ENCODE data around the gene CHGA.

Gene CHGA, protein sequence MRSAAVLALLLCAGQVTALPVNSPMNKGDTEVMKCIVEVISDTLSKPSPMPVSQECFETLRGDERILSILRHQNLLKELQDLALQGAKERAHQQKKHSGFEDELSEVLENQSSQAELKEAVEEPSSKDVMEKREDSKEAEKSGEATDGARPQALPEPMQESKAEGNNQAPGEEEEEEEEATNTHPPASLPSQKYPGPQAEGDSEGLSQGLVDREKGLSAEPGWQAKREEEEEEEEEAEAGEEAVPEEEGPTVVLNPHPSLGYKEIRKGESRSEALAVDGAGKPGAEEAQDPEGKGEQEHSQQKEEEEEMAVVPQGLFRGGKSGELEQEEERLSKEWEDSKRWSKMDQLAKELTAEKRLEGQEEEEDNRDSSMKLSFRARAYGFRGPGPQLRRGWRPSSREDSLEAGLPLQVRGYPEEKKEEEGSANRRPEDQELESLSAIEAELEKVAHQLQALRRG

DNA sequence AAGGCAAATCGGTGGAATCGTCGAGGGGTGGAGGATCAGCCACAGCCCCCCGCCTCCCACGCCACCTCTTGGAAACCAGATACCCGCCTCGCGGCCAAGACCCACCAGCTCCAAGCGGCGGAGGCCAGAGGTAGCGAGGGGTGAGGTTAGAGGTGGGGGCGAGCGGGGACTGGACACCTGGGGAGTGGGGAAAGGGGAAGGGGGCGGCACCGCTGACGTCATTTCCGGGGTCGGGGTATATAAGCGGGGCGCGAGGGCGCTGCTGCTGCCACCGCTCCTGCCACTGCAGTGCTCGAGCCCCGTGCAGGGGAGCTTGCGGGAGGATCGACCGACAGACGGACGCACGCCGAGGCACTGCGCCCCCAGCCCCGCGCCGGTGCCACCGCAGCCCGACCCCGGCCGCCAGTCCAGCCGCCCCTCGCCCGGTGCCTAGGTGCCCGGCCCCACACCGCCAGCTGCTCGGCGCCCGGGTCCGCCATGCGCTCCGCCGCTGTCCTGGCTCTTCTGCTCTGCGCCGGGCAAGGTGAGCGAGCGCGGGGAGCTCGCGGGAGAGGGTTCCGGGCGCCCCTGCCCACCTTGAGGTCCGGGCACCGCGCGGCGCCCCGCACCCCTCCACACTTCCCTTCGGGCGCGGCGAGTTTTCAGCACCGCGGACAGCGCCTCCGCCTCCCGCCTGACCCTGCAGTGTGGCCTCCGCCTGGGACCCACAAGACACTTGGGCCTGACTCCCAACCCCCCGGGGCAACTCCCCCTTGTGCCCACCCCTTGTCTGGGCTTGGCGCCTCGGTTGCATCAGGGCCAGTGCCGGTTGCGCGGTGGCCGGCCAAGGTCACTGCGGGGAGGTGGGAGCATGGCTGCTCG is at the start of gene CHGA:
TSS of gene CHGA (plus strand) at position 268 of the 861 bp plus-strand sequence. CDS start at position 478, 210 bp downstream.
- peak; percentile 5 to 37 for DNase-seq (ENCODE audit: low read depth in 2 of 2)

DNA sequence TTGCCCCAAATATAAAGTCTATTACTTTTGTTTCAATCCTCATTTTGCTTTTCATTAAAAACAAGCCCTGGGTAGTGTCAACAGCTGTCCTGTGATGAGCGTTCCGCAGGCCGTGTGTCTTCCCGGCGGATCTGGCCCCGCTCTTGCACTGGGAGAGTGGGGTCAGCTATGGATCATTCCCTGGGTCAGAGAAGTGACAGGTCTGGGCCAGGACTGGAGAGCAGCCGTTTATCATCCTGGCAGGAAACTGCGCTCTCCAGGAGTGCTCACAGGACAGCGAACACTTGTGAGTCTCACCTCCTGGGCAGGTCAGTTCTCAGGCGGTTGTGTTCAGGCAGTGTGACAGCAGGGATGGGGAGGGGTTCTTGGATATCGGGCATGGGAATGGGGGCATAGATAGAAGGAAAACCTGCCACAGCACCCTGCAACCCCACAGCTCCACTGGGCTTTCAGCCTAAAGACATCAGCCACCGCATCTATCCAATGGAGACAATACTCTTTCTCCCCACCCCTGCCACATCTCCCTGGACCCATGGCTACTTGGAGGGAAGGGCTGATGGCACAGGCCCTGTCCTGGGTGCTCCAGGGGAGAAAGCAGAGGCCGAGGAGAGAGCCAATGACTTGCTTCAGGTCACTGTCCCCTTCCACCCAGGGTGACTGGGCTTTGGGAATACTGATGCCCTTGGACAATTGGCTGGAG is 47.8 kb upstream of the CHGA start:
- no peak for DNase-seq (ENCODE audit: low read depth in 2 of 2)

DNA sequence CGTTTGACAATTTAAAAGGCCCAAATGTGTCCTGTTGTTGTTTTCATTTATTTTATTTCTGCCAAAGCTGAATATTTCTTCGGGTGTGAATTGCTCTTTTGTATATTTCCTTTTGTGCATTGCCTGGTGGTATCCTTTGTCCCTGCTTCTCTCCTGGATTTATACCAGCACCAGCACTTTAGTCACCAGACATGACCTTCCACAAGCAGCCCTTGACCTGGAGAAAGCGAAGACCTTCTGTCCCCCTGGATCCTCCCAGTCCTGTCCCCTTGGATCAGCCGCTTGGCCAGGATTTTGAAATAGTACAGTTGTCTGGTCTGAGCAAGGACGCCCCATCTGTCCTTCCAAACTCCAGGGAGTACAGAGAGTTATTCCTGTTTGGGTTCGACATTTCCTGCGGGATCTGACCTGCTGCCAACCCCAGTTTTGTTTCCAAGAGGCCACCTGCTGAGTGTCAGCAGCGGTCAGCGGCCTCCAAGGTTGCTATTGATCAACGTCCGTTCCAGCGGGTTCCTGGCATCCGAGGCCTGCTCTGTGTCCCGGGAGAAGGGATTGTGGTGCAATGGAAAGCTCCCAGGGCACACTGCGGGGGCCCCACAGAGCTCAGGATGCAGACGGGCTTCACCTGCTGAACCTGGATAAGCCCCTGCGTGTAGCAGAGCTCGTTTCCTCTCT is 45.1 kb upstream of the CHGA start:
- DNase-seq (ENCODE audit: low read depth in 2 of 2): no peak

DNA sequence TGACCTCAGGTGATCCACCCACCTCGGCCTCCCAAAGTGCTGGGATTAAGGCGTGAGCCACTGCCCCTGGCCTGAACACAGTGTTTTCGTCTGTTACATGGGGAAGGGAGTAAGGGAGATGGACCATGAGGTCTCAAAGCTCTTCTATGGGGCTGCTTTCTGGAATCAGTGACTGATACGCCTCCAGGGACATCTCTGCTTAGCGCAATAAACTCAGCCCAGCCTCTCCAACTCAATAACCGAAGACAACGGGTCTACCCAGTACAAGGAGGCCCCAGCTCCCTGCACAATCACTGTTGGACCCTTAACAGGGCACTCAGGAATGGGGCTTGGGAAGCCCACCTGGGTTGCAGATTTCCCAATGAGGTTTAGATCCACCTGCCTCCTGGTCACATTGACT is 42.6 kb upstream of the CHGA start:
- DNase-seq (ENCODE audit: low read depth in 2 of 2): no peak

DNA sequence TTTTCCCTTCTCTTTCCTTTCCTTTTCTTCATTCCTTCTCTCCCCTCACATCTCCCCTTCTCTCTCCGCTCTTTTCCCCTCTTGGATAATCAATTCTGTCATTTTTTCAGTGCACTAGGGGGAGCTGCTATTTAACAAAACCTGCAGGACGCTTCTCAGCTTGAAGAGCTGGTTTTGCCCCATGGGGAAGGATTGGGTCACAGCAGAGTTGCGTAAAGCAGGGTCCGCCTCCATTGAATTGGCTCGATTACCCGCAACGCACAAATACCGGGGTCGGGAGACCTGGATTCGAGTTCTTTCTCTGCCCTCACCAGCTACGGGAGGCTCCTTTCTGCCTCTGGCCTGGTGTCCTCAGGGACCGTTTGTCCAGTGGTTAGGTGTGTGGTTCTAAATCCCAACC is 42.1 kb upstream of the CHGA start:
- no peak for DNase-seq (ENCODE audit: low read depth in 2 of 2)

DNA sequence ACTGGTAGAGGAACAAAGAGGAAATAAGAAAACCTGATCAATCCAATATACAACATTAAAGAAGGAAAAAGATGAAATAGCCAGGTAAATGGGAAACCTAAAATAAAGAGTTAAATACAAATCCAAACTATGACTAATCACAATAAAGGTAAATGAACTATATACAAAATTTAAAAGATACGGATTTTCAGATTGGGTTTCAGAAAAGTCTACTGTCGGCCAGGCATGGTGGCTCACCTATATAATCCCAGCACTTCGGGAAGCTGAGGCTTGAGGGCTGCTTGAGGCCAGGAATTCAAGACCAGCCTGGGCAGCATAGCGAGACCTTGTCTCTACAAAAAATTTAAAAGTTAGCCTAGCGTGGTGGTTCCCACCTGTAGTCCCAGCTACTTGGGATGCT is 39.9 kb upstream of the CHGA start:
- DNase-seq (ENCODE audit: low read depth in 2 of 2): no peak

DNA sequence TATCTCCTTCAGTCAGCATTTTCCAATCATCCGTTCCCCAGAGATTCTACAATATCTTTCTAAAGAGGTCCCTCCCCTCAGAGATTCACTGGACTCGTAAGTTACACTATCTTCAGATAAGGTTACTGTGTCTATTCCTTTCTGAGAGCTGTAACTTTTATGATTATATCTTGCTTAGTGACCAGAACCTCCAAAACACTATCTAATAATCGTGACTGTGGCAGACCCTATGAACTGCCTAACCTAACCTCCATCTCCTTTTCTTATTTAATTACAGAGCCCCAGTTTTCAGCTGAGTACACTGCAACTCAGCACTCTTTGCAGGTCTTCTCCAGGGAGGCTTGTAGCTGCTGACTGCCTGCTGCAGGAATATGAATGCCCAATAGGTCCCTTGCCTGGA is 38.5 kb upstream of the CHGA start:
- no peak for DNase-seq (ENCODE audit: low read depth in 2 of 2)

DNA sequence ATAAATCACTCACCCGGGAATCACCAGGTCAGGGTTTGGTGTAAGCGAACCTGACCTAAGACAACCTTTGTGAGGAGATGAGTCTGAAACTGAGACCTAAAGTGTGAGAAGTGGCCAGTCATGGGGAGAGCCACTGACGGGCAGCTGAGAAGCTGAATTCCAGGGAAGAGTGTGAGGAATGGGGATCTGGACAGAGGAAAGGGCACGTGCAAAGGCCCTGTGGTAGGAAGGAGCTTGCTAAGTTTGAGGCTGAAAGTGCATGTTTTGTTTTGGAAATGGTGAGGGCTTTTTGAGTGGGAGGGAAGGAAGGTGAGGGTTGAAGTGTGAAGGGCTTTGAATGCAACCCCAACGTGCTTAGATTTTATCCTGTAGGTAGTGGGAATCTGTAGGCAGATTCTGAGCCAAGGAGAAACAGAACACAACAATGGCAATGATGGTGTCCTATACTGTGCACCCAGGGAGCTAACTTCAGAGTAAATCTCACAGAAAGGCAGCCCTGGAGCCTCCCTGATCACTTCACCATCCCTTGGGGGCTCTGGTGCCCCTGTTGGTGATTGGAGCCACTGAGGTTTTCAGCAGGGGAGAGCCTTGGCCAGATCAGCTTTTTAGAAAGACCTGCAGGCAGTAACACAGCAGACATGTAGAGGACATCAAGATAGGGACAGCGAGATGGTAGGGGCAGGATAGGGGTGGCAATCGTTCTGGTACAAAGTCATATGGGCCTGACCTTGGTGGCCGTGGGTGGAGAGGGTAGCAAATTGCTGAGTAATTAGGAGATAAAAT is 37.5 kb upstream of the CHGA start:
- DNase-seq (ENCODE audit: low read depth in 2 of 2): no peak

DNA sequence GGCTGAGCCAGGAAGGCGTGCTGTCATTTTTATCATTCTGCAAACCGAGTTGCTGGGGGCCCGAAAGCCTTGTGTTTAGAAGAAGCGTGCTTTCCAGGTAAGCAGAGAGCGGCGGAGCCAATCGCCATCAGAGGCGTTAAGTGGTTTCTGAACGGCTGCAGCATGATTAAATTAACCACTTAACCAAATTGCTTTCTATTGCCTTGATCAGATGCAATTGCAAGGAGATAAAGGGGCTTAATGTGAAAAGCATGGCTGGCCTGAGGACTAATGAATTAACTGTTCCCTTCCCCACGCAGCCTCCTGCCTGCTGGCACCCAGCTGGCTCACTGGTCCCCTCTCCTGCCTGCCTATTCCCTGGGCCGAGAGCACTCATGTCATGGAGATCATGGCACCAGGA is 36.6 kb upstream of the CHGA start:
- DNase-seq (ENCODE audit: low read depth in 2 of 2): no peak

DNA sequence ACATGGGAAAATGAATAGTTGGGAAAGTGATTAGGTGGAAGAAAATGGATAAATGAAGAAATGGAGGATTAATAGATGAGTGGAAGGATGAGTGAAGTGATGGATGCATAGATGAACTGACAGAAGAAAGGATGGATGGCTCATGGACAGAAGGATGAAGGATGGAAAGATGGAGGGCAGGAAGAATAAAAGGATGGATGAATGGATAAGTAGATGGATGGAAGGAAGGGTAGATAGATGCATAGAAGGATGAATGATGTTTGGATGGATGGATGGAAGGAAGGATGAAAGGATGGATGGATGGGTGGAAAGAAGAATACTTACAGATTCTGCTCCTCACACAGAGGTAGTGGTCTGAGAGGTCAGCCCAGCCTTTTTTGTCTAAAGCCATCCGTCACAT is 35.8 kb upstream of the CHGA start:
- DNase-seq (ENCODE audit: low read depth in 2 of 2): no peak

DNA sequence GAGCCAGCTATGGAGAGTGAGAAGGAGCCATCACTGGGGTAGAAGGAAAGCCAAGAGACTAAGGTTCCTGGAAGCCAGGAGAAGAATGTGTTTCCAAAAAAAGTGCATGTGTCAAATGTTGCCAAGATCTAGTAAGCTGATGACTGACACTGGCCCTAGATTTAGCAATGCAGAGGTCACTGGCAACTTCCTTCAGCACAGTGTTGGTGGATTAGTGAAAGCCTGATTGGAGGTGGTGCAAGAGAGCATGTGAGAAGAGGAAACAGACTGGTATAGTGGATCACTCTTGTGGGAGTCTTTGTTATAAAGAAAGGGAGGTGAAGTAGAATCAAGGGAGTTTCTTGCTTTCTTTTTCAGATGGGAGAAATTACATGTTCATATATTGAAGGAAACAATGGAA is 34.1 kb upstream of the CHGA start:
- DNase-seq (ENCODE audit: low read depth in 2 of 2): no peak

DNA sequence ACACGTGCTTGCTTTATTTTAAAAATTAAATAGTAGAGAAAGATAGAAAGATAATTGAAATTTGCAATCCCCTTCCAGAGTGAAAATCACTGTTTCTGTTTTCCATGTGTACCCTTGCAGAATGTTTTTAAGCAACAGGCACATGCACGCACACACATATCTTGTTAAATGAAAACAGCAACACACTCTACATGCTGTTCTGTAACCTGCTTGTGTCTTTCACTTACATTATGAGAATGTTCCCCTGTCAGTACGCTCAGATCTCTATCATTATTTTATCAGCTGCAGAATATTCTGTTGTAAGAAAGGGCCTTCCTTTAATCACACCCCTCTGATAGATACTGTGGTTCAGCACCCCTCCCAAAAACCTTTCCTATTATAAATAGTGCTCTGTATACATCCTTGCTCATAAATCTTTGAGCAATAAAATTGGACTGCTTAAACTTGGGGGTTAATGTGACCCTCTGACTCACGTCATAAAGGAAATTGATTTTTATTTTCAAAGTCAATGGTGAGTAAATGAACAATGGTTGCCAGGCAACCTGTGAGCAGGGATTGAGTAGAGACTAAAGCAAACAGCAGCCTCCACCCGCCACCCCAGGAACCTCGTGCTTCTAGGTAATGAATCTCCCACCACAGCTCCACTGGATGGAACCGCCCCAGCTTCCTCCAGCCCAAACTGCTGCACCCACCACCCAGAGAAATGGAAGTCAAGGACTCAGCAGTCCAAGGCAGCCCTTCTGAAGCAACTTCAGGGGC is 31.9 kb upstream of the CHGA start:
- DNase-seq (ENCODE audit: low read depth in 2 of 2): no peak

DNA sequence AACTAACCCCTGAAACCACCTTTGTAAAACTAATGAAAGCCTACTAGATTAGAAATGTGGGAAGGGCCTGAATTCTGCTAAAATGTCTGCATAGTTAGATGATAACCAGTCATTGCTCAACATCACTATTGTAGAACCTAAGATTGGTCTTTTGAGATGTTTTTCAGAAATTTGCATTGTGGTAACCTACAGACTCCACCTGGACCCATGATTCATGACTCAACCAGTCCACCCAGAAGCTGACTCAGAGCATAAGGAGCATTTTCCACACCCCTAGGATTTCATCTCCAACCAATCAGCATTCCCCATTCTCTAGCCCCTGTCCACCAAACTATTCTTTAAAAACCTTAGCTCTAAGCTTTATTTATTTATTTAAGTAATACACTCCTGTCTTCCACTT is 30.4 kb upstream of the CHGA start:
- DNase-seq (ENCODE audit: low read depth in 2 of 2): no peak

DNA sequence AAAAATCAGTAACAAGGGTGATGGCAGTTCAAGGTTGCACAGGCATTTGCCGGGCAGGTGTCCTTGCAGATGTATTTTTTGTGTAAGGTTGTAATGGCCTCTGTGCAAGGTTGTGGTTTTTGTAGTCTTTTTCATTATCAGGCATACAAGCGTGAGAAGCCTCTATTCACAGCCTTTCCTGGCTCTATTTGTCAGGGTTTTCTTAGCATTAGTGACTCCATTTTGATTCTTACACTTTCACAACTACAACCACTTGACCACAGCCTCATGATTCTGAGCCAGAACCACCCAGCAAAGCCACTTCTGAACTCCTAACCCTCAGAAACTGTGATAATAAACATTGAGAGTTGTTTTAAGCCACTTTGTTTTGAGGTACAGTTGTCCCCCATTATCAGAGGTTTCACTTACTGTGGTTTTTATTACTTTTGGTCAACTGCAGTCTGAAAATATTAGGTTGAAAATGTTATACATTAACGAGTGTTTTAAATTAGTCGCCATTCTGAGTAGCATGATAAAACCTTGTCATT is 27.5 kb upstream of the CHGA start:
- DNase-seq (ENCODE audit: low read depth in 2 of 2): no peak

DNA sequence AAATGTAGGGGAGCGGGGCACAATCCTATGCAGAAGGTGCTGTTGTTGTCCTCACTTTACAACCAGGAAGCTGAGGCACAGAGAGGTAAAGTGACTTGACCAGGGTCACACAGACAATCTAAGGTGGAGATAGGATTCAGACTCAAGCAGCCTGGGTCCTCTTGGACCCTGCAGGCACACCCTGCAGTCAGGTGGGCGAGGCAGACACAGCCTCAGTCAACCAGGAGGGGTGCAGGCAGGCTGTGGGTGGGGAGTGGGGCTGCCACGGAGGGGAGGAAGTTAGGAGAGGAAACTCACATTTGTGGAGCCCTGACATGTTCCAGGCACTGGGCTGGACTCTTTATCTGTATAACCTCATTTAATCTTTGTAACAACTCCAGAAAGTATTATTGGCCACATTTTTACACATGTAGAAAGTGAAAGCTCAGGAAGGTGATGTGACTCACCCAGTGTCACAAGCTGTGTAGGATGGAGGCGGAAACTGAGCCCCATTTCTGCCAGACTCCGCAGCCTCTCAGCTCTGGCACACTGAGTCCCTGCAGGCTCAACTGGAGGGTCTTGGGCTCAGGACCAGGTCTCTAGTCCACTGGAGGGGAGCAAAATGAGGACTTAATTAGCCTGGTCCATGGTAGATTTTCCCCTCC is 24.9 kb upstream of the CHGA start:
- DNase-seq (ENCODE audit: low read depth in 2 of 2): peak; percentile 12 to 31

DNA sequence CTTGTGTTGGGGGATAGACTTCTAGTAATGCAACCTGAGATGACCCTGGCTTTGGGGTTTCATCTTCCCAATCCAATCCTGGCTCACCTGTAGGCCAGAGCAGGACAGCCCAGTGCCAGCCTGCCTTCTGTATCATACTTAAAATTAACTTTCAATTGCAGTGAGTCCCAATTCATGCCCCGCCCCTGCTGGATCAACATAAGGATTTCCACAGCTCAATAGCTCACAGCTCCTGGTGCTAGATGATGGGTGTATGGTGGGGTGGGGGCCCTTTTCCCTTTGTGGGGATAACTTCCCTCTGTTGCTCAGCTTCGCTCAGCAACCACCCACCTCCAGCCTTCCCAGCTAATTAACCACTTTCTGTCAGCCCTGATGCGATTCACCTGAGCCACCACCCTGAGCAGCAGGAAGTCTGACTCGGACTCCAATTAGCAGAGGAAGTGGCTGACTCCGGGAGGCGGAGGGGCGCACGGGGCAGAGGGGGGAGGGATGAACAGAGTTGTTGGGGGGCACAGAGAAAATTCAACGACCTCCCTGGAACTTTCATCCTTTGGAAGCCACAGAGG is 24.3 kb upstream of the CHGA start:
- no peak for DNase-seq (ENCODE audit: low read depth in 2 of 2)

DNA sequence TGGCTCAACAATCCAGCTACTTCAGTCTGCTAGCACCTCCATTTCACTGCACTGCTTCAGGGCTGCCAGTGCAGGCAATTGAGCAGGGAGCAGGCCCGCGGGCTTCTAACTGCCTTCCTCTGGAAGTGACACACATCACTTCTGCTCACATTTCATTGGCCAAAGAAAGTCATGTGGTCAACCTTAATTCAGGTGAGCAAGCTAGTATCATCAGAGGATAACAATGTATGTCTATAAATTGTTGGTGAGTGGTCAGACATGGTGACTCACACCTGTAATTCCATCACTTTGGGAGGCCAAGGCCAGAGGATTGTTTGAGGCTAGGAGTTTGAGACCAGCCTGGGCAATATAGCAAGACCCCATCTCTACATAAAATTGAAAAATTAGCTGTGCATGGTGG is 22.3 kb upstream of the CHGA start:
- no peak for DNase-seq (ENCODE audit: low read depth in 2 of 2)

DNA sequence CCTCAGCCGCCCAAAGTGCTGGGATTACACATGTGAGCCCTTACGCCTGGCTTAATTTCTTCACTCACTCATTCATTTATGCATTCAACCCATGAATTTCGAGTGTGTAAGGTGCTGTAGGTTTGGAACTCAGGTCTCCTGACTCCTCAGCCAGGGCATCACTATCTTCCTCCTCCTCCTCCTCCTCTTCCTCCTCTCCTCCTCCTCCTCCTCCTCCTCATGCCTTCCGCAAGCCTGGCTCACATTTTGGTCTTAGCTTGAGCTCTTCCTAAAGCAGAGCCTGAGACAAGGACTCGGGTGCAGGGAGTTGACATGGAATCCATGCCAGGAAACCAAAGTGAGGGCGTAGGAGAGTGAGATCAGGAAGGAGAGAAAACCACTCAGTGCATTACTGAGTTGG is 20.8 kb upstream of the CHGA start:
- DNase-seq (ENCODE audit: low read depth in 2 of 2): no peak

DNA sequence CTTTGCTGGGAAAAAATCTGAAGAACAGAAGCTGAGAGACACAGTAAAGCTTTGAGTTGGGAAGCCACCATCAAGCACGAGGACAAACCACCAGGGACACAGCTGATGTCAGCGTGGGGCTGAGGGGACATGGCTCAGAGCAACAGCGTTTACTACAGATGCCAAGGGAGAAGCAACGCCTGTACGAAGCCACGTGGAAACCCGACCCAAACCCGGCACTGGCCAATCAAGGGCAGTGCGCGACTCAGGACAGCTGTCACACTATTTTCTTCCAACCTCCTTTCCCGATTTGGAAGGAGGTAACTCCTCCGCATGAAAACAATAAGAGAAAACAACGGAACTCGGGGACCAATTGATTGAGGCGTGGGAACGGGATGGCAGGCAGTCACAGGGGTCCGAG is 20.2 kb upstream of the CHGA start:
- no peak for DNase-seq (ENCODE audit: low read depth in 2 of 2)
